Astrocyte of the cerebellum (primary cell): ENCODE data around the gene UBE2D2.

Experiments used
- DNase-seq: peaks from one replicate; pipeline ENCODE4 v3.0.0-alpha.2; 2011; ENCODE audit warnings: low read depth
- H3K4me3 ChIP-seq: 2 replicates; pipeline ENCODE4 v1.5.1; 2011; ENCODE audit warnings: mild to moderate bottlenecking, low read depth, low read length, moderate library complexity
- in situ Hi-C: cut with HindIII; loops from 2 replicates; pipeline ENCODE4 v1.10.0; 2017; ENCODE audit warnings: low sequenced_read_pairs
- TF ChIP-seq, protein P1 (sequence below): IDR thresholded peaks from 2 replicates; pipeline ENCODE4 v1.5.1; 2012; ENCODE audit warnings: low read length, low read depth, moderate library complexity, mild to moderate bottlenecking; ENCODE audit errors: missing control alignments

The UBE2D2 gene

DNA sequence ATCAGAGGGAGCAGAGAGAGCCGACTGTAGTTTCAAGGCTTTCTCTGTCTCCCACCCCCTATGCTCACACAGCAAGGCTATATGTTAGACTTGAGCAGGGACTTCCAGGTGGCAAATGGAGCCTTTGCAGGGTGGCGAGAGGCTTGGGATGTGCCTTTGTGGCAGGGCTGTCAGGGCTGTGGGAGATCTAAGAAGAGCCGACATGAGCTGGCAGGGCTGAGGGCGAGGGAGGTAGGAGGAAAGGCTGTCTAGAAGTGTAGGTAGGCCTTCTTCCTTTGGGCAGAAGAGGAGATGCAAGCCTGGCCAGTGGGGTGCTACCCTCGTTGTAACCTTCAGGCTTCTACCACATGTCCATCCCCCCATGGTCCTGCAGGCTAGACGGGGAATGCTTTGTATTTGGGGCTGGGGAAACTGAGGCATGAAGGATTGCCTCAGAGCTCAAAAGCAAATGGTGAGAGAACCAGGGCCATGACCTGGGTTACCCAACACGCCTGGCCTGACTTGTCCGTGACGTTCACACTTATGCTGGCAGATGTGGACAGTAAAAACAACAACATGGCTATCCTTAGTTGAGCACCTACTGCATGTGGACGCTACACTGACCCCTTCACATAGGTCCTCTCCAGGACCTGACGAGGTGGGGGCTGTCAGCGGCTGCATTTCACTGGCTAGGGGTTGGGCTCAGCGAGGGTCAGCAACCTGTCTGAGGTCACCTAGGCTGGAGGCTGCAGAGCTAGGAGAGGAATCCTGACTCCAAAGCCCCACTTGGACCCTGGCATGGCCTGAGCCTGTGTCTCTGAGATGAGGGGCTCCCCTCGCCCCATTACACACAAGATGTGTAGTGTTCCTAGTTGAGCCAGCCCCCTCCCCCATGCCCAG, 102.3 kb downstream of the UBE2D2 start:
- DNase-seq = no peak
- H3K4me3 ChIP-seq = no peak overlapping the region
- in situ Hi-C loops = no loop called here
- TF ChIP-seq, protein P1, sequence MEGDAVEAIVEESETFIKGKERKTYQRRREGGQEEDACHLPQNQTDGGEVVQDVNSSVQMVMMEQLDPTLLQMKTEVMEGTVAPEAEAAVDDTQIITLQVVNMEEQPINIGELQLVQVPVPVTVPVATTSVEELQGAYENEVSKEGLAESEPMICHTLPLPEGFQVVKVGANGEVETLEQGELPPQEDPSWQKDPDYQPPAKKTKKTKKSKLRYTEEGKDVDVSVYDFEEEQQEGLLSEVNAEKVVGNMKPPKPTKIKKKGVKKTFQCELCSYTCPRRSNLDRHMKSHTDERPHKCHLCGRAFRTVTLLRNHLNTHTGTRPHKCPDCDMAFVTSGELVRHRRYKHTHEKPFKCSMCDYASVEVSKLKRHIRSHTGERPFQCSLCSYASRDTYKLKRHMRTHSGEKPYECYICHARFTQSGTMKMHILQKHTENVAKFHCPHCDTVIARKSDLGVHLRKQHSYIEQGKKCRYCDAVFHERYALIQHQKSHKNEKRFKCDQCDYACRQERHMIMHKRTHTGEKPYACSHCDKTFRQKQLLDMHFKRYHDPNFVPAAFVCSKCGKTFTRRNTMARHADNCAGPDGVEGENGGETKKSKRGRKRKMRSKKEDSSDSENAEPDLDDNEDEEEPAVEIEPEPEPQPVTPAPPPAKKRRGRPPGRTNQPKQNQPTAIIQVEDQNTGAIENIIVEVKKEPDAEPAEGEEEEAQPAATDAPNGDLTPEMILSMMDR = no peak

DNA sequence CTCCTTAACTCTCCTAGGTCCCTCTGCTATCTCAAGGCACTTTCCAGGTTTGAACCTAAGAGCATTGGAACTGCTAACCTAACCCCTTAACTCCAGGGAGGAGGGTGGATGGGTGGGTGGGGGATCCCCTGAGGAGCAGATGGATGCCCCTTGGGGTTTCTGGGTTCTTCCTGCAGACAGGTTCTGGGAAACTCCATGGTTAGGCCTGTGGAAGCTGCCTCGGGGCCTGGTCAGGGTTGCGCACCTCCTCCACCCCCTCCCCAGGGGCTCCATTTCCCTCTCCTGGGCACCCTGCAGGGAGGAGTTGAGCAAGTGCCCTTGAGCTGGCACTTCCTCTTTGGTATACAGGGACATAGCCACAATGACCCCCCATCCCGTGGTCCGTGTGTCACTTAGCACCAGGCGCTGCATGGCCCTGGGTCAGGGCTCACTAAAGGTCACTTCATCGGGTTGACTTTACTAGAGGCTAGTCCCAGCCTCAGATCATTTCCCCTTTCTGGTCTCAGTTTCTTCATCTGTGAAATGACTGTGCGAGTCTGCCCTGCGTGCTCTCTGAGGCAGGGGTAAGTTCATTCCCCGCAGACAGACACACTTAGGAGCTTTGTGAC, 103.1 kb downstream of the UBE2D2 start:
- DNase-seq = no peak
- in situ Hi-C loops = no loop called here
- TF ChIP-seq, protein P1 = no peak
- H3K4me3 ChIP-seq = no peak overlapping the region

DNA sequence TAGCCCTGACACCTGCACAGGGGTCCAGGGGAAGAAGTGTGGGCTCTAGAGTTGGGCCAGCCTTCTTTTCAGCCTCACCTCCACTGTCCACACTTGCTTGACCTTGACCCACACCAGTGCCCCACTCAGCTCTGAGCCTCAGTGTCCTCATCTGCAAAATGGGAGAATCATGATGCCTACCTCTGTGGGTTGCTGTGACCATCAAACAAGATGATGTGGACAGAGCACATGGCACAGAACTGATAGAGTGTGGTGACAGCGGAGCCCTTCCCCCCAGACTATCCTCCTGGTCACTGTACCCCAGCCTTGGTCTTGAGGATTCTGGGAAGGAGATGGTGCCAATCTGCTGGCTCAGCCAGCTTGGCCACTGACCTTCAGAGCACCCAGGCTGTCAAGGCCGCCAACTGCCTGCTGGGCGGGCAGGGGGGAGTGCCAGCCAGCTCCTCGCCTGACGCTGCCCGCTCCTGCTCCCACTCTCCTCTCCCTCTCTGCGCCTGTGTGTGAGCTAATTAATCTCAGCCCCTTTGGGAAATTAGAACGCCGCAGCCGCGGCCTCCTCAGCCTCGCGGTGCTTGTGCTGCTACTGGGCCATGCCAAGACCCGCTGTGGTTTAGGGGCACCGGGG, 103.7 kb downstream of the UBE2D2 start:
- H3K4me3 ChIP-seq = no peak overlapping the region
- TF ChIP-seq, protein P1 = no peak
- no peak for DNase-seq
- in situ Hi-C loops = no loop called here

DNA sequence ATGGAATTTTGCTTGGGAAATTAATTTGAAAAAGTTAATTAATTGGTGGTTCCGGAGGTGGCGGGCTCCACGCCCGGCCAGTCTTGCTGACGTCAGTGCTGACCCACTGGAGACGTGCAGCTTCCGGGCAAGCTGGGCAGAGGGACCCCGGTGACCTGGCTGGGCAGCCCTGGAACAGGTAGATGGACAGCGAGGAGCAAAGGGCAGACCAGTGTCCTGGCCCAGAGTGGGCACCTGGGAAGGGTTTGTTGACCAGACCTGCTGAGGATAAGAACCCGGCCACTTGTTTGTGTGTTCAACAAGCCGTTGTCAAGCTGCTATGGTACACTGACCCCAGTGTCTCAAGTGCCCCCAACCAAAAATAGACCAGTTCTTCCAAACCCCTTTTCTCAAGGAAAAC, 104.5 kb downstream of the UBE2D2 start:
- H3K4me3 ChIP-seq = no peak overlapping the region
- in situ Hi-C loops = no loop called here
- no peak for DNase-seq
- TF ChIP-seq, protein P1 = no peak

DNA sequence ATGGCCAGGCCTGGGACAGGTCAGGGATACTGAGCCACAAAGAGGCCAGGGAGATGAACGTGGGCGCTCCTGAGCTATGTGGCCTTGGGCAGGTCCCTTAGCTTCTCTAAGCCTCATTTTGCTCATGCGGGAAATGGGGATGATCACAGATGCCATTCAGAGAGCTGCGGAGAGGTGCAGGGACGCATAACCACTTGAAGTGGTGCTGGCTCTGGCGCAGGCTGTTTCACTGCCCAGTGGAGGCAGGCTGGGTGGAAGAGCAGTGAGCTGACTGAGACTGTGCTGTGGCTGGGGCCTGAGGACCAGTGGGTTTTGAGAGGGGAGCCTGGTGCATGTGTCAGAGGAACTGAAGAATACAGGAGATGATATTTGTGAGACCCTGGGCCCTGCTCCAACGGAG, 105.4 kb downstream of the UBE2D2 start:
- no peak for DNase-seq
- TF ChIP-seq, protein P1 = no peak
- no peak overlapping the region for H3K4me3 ChIP-seq
- in situ Hi-C loops = no loop called here

DNA sequence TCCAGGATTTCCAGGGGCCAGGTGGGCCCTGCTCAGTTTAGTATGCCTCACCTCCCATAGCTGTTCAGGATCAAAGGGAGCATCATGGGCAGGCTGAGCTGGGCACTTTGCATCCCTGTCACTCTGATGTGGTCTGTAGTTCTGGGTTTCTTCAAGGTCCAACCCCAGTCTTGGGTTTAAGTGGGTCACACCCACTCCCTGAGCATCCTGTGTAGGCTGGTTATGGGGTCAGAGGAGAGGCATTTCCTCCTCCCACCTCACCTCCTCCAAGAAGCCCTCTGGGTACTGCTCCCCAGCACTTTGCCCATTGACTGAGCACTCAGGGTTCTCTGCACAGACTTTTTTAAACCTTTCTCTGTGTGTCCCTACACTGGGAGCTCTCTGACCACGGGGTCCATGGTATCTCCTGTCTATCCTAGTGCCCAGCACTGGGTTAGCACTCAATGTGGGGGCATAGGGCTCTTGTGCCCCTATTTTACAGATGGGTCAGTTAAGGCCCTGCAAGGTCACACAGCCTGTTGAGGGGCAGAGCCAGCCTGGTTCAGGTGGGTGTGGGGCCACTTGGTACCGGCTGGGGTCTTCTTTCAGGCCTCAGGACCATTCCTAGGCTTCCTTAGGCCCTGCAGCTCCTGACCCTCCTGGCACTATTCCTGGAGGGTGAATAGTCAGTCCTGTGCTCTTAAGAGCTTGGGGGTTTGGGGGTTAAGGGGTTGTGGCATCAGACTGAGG, 106.0 kb downstream of the UBE2D2 start:
- DNase-seq = no peak
- in situ Hi-C loops = no loop called here
- no peak overlapping the region for H3K4me3 ChIP-seq
- TF ChIP-seq, protein P1 = no peak
